SK-N-DZ (cell line): ENCODE results near the gene RBM33. TPM values are rescaled to one million over a fixed set of nuclear protein-coding genes. Genes with fewer than 3 reads are reported as not detected.
A peak's percentile ranks its signal among the peaks of the same experiment; 100 is the strongest.
"Not testable (repeated sequence)": the region's sequence is repeated elsewhere in the genome, so short reads cannot be mapped to it uniquely, and the experiment has no call there.

Experiments used
- DNase-seq: peaks from one replicate; pipeline ENCODE4 v3.0.0-alpha.2; 2015; ENCODE audit warnings: low spot score
- polyA plus RNA-seq, 2 experiments: library from polyadenylated mRNA; depleted of rRNA; stranded (reverse); fragments of >200 nt; gene quantifications; 2 replicates each; pipeline ENCODE4 v1.2.3, GENCODE V29; 2014

RBM33 gene
- polyA plus RNA-seq (2014; cell fraction: cytosol; rRNA removed): 18.6 and 21.3 TPM in 2 replicates
- polyA plus RNA-seq (2014; cell fraction: nucleus; rRNA removed): 39.5 and 67.1 TPM in 2 replicates

DNA sequence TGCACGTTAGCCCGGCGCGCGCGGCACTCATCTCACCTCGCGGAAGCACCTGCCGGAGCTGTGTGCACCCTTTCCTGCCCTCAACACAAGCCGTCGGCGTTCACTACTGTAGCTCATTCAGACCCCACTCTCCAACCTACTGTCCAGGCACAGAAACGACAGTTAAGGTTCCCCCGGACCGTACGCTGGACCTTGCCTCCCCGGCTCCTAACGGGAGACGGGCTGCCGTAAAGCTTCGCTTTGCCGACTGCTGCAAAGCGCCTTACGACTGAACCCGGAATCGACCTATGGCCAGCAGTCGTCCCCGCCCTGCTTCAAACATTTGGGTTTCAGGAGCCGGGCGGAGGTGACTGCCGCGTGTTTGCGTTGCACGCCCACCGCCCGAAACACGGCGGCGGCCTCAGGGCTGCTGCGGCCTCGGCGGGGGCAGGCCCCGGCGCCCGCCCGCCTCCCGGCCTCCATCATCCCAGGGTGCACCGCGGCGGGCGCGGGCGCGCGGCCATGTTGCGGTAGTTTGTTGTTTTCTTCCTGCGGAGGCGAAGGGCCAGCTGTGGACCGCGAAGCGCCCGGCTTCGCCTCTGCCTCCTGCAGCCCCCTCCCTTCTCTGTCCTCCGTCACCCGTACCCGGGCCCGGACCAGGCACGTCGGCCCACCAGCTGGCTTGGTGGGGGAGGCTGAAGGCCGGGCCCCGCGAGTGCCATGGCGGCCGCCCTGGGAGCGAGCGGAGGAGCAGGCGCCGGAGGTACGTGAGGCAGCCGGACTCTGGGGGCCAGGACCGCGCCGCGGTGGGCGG, at the start of gene RBM33:
Gene RBM33, plus strand, starts transcription at position 484 of the 793 bp plus-strand sequence. Its CDS starts 216 bp downstream, at position 700.
- peak; percentile 87 for DNase-seq

GRCh38 chr7:155594961-155595366, 49.5 kb upstream of the RBM33 start:
- no peak for DNase-seq

DNA sequence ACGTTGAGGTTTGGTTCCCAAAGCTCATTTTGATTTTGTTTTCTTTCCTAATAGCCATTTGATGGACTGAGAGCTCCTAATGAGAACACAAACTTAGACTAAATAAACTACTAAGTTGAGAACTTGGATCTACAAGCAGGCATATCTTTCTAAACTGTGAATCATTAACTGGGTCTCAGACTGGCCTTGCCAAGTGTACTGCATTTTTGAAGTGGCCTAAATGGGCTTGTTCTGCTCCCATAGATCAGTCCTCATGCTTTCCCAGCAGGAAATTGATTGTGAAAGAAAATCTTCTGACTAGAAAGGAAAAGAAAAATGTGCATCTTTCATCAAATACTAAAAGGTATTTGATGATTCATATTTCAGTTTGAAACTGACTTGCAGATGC, 46.7 kb upstream of the RBM33 start:
- no peak for DNase-seq

GRCh38 chr7:155598810-155599210, 45.7 kb upstream of the RBM33 start:
- DNase-seq: peak; percentile 63

DNA sequence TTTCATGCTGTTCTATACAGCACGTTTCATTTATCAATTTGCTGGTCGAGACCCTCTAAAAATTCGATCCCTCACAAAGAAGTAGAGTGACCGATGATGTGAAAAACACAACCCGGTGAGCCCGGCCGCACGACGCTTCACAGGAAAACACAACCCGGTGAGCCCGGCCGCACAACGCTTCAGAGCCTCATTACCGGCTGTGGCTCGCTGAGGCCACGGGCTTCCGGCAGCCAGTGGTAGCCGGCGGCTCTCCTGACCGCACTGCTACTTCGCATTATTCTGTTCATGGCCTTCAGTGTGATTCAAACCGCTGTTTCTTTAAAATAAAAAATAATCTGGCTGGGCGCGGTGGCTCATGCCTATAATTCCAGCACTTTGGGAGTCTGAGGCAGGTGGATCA, 42.3 kb upstream of the RBM33 start:
- no peak for DNase-seq

- DNase-seq: no peak
Measured at GRCh38 chr7:155602750-155603149, 41.7 kb upstream of the RBM33 start.

- DNase-seq: no peak
Measured at GRCh38 chr7:155603205-155603857, 41.1 kb upstream of the RBM33 start.

DNA sequence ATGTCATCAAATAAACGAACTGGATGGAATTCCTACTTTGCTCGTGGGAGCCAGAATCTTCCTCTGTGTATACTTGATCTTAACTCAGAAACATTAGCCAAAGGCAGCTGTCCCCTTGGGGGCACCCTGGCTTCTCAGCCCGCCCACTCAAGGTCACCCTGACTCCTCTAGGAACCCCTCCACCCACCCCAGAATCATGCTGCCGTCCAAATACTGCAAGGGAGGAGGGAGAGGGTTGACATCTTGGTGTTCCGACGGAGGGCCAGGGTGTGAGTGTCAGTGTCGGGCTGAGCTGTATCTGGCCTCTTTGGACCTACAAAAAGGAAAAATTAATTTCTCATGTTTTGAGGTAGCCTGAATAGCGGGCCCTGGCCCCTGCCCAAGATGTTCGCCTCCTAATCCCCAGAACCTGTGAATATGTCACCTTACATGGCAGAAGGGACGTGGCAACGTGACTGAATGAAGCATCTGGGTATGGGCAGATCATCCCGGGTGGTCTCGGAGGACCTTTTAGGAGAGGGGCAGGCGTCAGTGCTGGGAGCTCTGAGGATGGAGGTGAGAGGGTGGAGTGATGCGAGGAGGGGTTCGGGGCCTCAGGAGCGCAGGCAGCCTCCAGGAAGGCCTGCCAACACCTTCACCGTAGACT, 40.5 kb upstream of the RBM33 start:
- DNase-seq: no peak

DNA sequence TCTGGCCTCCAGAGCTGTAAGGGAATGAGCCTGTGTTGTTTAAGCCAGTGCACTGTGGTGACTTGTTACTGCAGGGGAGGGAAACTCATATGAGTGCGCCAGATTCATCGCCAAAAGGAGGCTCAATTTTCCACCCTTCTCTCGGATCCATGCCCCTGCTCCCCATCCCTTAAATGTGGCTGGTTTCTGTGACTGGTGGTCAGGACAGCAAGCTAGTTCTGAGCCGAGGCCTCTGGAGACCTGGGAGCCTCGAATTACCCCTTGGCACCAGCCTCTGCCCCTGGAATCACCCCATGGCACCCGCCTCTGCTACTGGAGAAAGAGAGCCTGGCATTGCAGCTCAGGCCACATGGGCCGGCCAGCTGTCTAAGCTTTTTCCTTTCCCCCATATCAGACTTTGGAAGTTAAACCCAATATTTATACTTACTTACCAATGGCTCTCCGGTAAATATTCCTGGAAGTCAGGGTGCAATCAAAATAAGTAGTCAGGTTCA, 39.9 kb upstream of the RBM33 start:
- no peak for DNase-seq

DNA sequence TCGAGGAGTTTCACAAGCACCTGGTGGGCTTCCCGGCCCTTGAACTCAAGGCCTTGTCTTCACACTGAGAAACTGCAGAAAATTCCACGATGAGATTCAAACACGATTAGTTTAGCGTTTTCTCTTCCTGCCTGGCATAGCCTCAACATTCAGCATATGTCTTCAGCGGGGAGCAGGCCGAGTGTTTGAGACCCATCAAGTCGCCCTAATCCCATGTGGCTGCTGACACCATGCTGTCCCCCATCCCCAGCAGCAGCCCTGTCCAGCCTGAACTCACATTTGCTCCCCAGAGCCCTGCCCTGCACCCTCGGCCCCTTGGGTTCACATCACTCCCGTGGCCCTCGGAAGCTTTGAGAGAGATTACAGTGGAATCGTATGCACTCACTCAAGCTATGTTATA, 35.3 kb upstream of the RBM33 start:
- no peak for DNase-seq

- DNase-seq: no peak
Measured at GRCh38 chr7:155610633-155611193, 33.7 kb upstream of the RBM33 start.

DNA sequence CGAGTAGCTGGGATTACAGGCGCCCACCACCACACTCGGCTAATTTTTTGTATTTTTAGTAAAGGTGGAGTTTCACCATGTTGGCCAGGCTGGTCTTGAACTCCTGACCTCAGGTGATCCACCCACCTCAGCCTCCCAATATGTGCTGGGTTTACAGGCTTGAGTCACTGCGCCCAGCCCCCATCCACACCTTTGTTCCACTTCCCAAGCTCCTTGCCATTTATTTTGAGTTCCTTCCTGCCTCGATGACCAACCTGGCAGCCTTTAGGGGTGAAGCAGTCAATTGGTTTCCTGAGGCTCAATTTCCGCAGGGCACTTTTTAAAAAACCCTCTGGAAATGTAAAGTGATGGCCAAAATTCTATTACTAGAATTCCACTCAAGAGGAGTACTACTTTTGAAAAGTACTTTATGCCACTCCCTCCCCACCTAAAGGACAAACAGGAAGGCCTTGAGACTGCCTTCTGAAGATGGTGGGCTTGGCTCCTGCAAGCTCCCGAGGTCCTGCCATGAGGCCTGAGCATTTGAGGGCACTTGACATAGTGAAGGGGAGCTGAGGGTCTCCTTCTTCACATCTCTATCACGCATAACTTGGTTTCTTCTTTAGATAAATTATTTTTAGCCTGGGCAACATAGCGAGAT, 32.5 kb upstream of the RBM33 start:
- DNase-seq: no peak

- no peak for DNase-seq
Measured at GRCh38 chr7:155612658-155613057, 31.8 kb upstream of the RBM33 start.

DNA sequence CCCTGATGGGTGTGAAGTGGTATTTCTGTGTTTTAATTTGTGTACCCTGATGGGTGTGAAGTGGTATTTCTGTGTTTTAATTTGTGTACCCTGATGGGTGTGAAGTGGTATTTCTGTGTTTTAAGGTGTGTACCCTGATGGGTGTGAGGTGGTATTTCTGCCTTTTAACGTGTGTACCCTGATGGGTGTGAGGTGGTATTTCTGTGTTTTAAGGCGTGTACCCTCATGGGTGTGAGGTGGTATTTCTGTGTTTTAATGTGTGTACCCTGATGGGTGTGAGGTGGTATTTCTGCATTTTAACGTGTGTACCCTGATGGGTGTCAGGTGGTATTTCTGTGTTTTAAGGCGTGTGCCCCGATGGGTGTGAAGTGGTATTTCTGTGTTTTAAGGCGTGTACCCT, 29.4 kb upstream of the RBM33 start:
- DNase-seq: not testable (repeated sequence)

DNA sequence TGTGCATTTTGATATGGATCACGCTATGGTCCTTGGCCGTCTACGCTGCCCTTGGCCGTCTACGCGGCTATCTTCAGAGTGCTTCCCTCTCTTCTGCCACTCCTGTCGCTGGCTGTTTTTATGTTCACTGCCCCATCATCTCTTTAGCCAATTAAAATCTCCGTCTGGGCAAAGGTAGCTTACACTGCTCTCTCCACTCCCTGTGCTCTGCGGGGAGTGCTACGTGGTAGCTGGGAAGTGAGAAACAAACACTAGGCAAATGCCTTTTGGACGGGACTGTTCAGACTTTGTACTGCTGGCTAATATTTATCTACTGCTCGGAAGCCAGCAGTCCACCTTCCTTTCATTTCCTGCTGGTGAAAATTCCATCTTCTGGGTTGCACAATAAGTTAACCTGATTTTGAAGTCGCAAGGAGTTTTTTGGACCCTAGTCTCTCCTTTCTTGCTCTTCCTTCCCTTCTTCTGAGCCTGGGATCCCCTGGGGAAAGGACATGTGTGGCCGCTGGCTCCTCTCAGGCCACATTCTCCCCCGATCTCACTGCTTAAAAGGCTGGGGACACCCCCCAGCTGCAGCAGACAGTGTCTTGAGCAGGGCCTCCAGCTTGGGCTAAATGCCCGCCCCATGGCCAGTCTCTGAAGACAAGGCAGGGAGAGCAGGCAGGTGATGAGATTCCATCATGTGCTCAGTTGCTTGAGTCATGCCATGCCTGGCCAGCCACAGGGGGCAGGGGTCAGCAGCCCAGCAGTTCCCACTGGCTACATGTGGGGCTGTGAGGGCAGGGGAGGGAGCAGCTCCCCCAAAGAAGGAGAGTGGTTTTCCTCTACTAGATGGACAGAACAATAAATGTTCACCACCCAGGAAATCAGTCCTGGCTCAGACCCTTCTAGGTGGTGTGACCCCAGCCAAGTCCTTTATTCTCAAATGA, 25.5 kb upstream of the RBM33 start:
- no peak for DNase-seq

DNA sequence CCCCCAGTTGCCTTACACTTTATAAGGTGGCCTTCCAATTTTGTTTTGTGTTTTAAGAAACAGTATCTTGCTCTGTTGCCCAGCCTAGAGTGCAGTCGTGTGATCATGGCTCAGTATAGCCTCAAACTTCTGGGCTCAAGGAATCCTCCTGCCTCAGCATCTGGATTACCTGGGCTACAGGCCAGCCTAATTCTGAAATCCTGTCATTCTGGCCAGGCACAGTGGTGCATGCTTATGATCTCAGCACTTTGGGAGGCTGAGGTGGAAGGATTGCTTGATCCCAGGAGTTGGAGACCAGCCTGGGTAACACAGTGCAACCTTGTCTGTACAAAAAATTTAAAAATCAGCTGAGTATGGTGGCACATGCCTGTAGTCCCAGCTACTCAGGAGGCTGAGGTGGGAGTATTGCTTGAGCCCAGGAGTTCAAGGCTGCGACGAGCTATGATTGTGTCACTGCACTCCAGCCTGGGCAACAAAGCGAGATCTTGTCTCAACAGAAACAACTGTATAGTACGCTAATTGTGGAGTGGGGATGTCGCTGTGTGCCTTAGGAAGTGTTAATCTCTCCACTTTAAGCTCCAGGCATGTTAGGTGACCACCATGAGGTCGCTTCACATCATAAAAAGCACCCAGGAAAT, 24.7 kb upstream of the RBM33 start:
- DNase-seq: no peak

DNA sequence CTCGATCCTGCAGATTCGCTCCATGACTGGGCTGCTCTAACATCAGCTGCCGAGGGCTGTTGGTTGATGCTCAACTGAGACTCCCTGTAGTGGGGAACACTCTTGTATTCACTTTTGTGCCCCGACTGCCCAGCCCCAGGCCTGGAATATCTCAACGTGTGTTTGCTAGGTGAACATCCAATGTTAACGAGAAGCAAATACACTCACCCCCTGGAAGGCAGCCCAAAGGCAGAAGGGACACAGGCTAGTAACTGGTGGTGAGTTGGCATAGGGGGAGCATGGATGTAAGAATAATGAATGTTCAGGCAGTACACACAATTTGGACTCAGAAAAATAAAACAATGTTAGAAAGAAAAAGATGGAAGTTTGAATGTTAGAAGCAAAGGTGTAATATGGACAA, 24.0 kb upstream of the RBM33 start:
- DNase-seq: no peak

DNA sequence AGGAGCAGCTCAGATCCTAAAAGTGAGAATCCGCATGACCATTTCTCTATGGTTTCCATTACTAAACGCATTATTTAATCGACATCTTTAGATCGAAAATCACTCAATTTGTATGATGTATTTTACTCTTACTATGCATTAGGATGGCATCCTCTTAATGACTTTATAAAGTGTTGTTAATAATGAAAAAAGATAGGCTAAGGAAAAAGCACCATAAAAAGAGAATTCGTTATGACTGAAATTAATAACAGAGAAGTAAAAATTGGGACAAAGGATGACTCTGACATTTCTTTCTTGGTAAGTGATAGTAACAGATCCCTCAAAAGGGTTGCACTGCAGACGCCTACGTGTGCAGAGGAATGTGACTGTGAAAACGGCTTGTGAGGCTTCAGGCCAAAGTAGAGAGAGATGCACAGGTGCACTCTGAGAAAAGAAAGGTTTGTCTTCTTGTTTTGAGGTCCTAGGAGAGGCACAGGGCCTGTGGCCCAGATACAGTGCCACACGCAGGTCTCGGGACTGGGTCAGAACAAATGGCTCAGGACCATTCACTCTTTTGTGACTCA, 23.0 kb upstream of the RBM33 start:
- DNase-seq: no peak

- DNase-seq: no peak
Measured at GRCh38 chr7:155624412-155624811, 20.0 kb upstream of the RBM33 start.

- no peak for DNase-seq
Measured at GRCh38 chr7:155625557-155625956, 18.9 kb upstream of the RBM33 start.
